ENCODE results near the gene PTBP3.

Gene PTBP3

DNA sequence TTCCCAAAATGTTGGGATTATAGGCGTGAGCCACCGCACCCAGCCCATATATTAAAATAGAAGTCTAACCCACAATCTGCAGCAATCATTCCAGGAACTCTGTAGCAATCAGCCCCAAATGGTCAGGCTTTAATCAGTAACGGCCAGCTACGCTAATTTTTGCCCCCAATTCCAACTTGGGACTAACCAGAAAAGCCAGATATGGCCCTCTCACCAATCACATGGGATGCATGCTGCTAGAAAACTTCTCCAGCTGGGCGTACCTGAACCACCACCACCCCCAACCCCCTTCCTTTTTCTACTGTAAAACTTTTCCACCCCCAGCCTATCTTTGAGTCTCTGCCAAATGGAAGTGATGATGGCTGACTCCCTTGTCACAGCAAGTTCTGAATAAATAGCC is 162.5 kb downstream of the PTBP3 start:
- no peak for TF ChIP-seq GATA2 (IDR thresholded peaks at IDR 0.05; ENCODE audit: low read depth, low read length)
- no peak for TF ChIP-seq GATA3 (IDR thresholded peaks at IDR 0.05; ENCODE audit: low read depth, low read length)

DNA sequence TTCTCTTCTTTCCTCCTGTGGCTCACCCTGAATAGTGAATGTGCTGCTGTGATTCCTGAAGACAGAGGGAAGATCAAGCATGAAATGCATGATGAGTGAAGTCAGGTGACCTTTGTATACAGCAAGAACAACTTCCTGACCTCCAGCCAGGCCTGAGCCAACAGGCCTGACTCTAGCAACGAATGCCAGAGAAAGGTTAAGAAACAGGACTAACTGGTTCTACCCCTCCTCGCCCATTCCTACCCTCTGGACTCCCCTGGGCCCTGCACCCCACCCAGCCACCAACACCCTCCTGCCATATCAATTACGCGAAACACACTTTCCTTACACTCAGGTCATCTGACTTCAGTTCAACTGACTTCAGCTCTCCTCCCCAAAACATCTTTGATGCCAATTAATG is 163.2 kb downstream of the PTBP3 start:
- no peak for TF ChIP-seq GATA3 (IDR thresholded peaks at IDR 0.05; ENCODE audit: low read depth, low read length)
- no peak for TF ChIP-seq GATA2 (IDR thresholded peaks at IDR 0.05; ENCODE audit: low read depth, low read length)

DNA sequence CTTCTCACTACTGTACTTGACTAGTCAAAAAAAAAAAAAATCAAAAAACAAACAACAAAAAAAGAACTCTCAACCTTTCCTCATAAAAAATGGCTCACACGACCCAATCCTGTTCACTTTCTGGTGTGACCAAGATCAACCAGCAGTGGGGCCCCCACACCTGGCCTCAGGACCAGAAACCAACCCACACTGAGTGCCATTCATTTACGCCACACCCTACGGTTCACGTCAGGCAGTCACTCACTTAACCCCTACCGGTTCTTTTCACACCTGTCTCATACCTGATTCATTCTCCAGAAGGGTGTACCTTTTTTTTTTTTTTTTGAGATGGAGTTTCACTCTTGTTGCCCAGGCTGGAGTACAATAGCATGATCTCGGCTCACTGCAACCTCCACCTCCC is 164.1 kb downstream of the PTBP3 start:
- TF ChIP-seq GATA3 (IDR thresholded peaks at IDR 0.05; ENCODE audit: low read depth, low read length) (no peak), GATA2 (IDR thresholded peaks at IDR 0.05; ENCODE audit: low read depth, low read length) (no peak)

DNA sequence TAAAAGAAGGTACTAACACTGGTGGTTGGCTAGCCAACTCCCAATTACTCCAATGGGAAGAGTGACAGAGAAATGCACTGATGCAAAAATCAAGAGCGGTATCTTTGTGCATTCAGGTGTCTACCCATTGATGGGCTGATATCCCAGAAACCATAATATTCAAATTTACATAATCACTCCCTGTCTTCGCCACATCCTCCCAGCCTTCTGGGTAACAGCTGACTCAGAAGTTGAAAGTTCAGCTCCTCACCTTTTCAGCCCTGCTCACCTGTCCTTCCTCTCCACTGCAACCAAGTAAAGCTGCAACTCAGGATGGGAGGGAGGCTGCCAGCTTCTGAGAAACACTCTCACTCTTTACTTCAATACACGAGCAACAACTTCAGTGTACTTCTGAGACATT is 165.2 kb downstream of the PTBP3 start:
- TF ChIP-seq GATA3 (IDR thresholded peaks at IDR 0.05; ENCODE audit: low read depth, low read length) (no peak), GATA2 (IDR thresholded peaks at IDR 0.05; ENCODE audit: low read depth, low read length) (no peak)

Measured in SH-SY5Y (cell line).